ENCODE results near the gene JDP2.

DNA sequence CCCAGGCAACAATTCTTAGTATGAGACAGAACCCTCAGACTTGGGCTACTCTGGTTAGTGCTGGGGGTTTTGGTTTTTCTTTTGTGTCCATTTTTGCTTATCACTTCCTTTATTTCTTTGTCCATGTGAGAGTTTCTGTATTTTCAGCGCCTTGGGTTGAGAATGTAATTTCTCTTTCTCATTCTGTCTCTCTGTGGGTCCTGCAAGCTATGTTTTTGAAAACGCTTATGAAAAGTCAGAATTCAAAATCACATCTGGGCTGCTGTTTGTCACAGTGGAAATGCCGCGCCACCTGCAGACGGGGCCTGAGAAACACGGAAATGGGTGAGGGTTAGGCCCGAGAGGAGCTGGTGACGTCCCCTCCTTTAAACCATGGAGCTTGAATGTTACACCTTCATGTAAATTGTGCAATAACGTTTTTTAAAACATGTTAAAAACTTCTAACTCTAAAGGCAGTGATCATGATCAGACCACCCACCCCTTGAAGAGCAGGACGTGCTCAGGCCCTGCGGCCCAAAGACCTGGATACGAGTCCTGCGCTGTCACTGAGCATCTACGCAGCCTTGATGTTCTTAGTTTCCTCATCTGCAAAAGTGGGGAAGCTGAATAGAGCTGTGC lies 26.1 kb downstream of the JDP2 start:
- TF ChIP-seq SP1 (IDR thresholded peaks at IDR 0.05) (no peak), ZNF384 (IDR thresholded peaks at IDR 0.05) (no peak), FOXM1 (IDR thresholded peaks at IDR 0.05; ENCODE audit: borderline replicate concordance) (no peak), FOXK2 (IDR thresholded peaks at IDR 0.05) (no peak)
- TF ChIP-seq, protein P1, sequence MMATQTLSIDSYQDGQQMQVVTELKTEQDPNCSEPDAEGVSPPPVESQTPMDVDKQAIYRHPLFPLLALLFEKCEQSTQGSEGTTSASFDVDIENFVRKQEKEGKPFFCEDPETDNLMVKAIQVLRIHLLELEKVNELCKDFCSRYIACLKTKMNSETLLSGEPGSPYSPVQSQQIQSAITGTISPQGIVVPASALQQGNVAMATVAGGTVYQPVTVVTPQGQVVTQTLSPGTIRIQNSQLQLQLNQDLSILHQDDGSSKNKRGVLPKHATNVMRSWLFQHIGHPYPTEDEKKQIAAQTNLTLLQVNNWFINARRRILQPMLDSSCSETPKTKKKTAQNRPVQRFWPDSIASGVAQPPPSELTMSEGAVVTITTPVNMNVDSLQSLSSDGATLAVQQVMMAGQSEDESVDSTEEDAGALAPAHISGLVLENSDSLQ (IDR thresholded peaks at IDR 0.05), result no peak

Measured in HEK293T (cell line).